Heart left ventricle (tissue), 13 donors: ENCODE results near the gene ZNF25.

Source experiments
- POLR2A ChIP-seq, 2 donors: fragments of 450-650 bp; IDR thresholded peaks; one replicate each; pipeline ENCODE4 v1.6.1; 2017; ENCODE audit warnings: antibody characterized with exemption in 2 of 2, mild to moderate bottlenecking in 2 of 2, moderate library complexity in 2 of 2
- TF ChIP-seq, protein P1 (sequence below), 12 donors: fragments of 200-600 bp; sonication (generic) in 4 of 12; IDR thresholded peaks; one replicate each; pipeline versions ENCODE4 v1.5.0 to v1.8.0; 2018 to 2022; ENCODE audit warnings: antibody characterized with exemption in 12 of 12, mild to moderate bottlenecking in 5 of 12
- donor health status: ischemic (EF 13 %, LVEDD 7.1; RV severe dilation, severe dysfunction).
- donor health status: DM: no; HTN: yes; CAD: no.
- donor health status: DM: no; HTN: no; CAD: no.
- donor health status: ischemic (EF 25% LVEDD 6.9; RV normal size, moderate dysfunction).
- donor health status: ischemic (EF 25% LVEDD 5.7; RV mildly dilated, moderate dysfunction).
- donor health status: ischemic (EF 35%, LVEDD 5.7; RV mildly dilated, moderate dysfunction).
- donor health status: nonischemic (EF 11% LVEDD 7.7; RV severe dilation, severe dysfunction).
- donor health status: DM: yes; HTN: yes; CAD: no.
- donor health status: PGD.
- donor health status: ischemic (EF 29% LVEDD 5.4; RV normal size, mild dysfunction).
- donor health status: nonischemic (EF 23%, LVEDD 6.1; RV moderate dilation, normal function).

DNA sequence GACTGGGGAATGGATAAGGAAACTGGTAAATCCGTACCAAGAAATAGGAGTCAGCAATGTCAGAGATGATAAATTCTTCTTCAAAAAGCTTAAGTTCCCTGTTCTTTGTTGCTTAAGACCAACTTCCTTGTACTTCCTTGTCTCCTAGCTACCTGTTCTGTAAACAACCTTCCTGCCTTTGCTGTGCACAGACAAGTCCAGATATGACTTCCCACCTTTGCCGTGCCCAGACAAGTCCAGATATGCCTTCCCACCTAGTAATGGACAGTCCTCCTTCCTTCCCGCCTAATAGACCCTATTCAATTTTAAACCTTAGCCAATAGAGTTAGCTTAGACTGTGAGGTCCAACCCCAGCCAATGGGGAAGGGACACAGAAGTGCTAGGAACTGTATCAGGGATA is 31.5 kb upstream of the ZNF25 start:
- TF ChIP-seq, protein P1, sequence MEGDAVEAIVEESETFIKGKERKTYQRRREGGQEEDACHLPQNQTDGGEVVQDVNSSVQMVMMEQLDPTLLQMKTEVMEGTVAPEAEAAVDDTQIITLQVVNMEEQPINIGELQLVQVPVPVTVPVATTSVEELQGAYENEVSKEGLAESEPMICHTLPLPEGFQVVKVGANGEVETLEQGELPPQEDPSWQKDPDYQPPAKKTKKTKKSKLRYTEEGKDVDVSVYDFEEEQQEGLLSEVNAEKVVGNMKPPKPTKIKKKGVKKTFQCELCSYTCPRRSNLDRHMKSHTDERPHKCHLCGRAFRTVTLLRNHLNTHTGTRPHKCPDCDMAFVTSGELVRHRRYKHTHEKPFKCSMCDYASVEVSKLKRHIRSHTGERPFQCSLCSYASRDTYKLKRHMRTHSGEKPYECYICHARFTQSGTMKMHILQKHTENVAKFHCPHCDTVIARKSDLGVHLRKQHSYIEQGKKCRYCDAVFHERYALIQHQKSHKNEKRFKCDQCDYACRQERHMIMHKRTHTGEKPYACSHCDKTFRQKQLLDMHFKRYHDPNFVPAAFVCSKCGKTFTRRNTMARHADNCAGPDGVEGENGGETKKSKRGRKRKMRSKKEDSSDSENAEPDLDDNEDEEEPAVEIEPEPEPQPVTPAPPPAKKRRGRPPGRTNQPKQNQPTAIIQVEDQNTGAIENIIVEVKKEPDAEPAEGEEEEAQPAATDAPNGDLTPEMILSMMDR (IDR thresholded peaks at IDR 0.05), result no peak
- TF ChIP-seq POLR2A (IDR thresholded peaks at IDR 0.05), result no peak
